Muscle of arm (tissue), 12 donors: ENCODE data around the gene CABCOCO1. TPM values are rescaled to one million over a fixed set of nuclear protein-coding genes. Genes with fewer than 3 reads are reported as not detected.
"Not testable (repeated sequence)": the region's sequence is repeated elsewhere in the genome, so short reads cannot be mapped to it uniquely, and the experiment has no call there.

Experiments used
- DNase-seq: peaks from one replicate; pipeline ENCODE4 v3.0.0-alpha.2; 2013
- polyA plus RNA-seq, 12 donors: library from polyadenylated mRNA; unstranded; fragments of 120-200 nt; gene quantifications; one replicate each; pipeline ENCODE4 v1.2.1, GENCODE V29; 2013; ENCODE audit not compliant: insufficient read length in 12 of 12

Gene CABCOCO1
- polyA plus RNA-seq, 12 donors: 0.24 to 2.8 (median 0.41) TPM; not detected in 3

- no peak for DNase-seq
Observed at GRCh38 chr10:61642150-61642571, 20.6 kb upstream of the CABCOCO1 start.

- DNase-seq: peak; percentile 90
Observed at GRCh38 chr10:61642676-61643075, 20.1 kb upstream of the CABCOCO1 start.

- peak; percentile 86 for DNase-seq
Observed at GRCh38 chr10:61643316-61643751, 19.4 kb upstream of the CABCOCO1 start.

GRCh38 chr10:61653699-61654098 is 9.0 kb upstream of the CABCOCO1 start:
- DNase-seq: no peak

GRCh38 chr10:61655335-61655851 is 7.3 kb upstream of the CABCOCO1 start:
- no peak for DNase-seq

- no peak for DNase-seq
Observed at GRCh38 chr10:61663466-61663865, 737 bp downstream of the CABCOCO1 start.

GRCh38 chr10:61664985-61665384 is 2.3 kb downstream of the CABCOCO1 start:
- DNase-seq: no peak

DNA sequence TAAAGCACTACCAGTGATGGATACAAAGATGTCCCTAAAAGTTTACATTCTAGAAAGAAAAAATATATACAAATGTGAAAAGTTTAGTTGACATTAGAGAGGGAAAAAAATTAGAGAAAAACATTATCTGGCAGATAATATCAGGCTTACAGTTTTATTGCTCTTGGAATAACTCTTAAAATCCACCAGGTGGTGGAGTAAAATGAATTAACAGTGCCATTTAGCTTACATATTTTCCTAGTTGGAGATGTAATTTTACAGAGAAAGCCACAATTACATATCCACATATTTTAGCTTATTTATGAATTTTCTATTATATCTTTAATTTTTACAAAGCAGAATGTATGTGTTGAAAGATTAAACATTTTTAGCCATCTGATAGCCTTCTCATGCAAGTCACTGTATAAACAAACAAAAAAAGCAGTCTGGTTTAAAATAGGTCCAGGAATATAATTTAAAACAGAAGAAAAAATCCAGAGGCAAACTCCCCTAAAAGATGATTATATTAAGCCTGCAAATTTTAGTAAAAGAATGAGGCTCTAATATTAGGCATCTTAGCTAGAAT is 6.5 kb downstream of the CABCOCO1 start:
- DNase-seq: no peak

GRCh38 chr10:61669849-61670248 is 7.1 kb downstream of the CABCOCO1 start:
- no peak for DNase-seq

DNA sequence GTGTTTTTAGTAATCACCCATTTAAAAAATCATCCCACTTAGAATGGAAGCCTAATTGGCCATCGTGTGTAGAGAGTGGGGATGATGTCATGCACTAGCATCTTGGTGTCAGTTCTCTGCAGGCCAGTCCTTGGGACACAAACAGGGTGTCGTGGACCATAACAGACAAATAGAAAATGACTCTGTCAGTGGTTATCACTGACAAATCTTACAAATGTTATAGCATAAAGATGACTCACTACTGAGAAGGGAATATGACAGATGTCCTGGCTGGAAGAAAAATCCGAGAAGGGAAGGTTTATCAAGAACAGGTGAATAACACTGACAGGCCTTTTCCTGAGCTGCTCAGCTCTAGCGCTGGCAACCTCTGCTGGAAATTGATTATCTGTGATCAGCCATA is 10.6 kb downstream of the CABCOCO1 start:
- DNase-seq: no peak

DNA sequence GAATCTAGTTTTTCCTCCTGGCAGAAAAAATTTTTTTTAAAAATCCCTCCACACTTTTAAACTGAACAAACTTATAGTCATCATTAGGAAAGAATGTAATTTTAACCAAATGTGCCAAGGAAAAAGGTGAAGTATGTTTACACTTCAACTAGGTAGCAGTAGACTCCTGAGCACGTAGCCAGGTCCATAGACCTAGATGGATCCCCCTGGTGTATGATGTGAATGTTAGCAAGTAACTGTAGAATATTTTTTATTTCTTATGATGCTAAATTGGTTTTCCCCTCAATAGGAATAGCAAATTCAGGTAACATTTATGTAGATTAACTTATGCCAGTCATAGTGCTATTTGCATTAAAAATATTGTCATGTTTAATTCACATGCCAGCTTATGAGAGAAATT is 19.6 kb downstream of the CABCOCO1 start:
- DNase-seq: no peak

DNA sequence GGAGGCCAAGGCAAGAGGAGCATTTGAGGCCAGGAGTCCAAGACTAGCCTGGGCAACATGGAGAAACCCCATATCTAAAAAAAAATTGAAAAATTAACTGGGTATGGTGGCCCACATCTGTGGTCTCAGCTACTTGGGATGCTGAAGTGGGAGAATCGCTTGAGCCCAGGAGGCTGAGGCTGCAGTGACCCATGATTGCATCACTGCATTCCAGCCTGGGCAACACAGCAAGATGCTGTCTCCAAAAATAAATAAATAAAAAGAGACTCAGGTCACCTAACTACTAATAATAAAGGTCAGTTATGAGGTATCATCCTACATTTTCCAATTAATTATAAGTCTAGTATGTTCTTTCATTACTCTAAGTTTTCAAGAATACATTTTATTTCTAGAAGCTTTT is 20.6 kb downstream of the CABCOCO1 start:
- no peak for DNase-seq

- no peak for DNase-seq
Observed at GRCh38 chr10:61684894-61685507, 22.3 kb downstream of the CABCOCO1 start.

DNA sequence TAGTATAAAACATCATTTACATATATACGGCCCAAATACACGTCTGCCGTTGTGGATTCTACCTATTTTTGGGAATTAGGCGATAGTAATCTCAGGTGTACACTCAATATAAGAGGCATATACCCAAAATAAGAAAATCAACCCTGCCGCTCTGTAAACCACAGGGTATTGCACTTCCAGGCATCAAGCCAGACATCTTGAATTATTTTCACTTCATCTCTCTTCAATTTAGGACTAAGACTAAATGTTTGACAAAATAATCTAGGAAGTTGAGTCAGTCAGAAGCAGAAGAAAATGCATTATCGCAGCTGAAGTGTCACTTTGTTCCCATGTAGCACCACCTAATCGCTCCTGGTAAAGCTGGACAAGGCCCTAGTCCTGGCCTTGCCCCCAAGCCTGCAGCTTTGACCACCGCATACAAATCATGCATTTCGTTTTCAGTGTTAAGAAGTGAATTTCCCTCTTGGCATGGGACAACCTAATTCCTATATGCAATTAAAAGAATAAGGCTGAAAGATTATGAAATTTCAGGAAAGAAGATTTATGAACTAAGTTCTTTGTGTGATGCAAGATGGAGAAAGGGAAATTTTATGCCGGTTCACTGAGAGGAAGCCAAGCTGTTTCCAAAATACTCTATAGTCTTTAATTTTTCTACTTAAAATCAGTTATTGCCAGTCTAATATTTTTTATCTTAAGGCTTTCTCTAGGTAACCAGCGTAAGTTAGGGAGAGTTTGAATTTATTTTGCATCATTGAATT is 26.0 kb downstream of the CABCOCO1 start:
- DNase-seq: no peak

- DNase-seq: not testable (repeated sequence)
Observed at GRCh38 chr10:61691667-61692066, 28.9 kb downstream of the CABCOCO1 start.

DNA sequence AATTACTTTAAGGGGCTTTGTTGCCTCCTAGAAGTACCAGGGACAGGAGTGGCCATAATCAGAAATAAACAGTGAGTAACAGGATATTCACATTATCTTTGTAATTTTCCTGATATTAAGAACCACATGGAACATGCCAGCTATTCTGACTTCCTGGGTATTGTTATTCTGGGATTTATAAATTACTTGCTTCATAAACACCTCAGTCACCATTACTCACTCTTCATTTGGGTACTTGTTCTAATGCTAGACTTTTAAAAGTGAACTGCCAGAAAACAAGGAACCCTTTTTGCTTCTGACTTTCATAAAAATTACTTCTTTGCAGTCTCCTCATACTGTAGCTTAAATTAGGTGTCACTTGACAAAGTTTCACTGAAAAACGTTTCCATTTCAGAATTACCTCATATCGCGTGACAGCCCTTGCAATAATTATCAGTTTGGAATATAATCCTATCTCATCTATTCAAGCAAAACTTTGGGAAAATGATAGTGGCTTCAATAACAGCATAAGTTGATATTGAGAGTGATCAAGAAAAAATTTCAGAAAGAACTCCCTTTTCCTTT is 29.8 kb downstream of the CABCOCO1 start:
- no peak for DNase-seq

DNA sequence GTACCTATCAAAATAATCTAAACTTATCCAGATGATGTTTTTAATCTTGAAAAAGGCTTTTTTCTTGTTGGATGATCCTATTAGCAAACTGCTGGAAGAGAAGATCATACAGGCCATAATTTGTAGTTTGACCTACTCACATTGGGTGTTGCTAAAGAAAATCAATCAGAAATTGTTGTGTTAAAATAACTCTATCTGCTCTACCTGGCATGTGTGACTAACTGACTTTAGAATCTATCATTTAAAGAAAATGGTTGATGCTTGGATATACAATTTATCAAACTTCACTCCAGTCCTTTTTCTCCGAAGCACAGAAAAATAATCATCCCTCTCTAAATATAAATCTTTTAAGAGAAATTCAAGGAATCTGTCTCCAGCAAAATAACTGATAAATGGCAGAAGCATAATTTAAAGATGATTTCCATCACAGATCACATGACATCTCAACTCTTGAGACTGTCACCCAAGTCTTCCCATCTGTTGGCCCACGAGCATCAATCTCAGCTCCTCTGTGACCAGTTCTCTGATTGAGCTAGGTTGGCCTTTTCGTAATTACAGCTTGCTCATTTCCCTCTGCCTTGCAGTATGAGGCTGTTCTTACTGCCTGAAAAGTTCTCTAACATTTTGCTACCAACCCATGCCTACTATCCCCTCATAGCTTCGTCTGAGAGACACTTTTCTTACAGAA is 36.4 kb downstream of the CABCOCO1 start:
- no peak for DNase-seq

GRCh38 chr10:61701055-61701705 is 38.5 kb downstream of the CABCOCO1 start:
- DNase-seq: no peak

DNA sequence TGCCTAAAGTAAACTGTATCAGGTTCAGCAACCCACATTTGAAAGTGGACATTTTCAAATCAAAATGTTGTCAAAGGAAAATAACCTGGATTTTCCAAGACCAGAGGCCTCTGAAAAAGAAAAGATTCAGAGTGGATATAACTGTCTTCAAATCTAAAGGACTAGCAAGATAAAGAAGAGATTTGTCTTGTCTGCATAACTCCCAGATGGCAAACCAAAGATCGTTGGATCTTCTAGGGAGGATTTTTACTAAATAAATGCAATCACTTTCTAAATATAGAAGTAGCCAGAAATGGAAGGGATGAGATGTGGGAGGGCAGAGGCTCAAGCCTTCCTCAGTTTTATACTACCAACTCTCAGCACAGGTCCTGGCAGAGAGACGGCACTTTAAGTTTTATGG is 39.0 kb downstream of the CABCOCO1 start:
- no peak for DNase-seq

DNA sequence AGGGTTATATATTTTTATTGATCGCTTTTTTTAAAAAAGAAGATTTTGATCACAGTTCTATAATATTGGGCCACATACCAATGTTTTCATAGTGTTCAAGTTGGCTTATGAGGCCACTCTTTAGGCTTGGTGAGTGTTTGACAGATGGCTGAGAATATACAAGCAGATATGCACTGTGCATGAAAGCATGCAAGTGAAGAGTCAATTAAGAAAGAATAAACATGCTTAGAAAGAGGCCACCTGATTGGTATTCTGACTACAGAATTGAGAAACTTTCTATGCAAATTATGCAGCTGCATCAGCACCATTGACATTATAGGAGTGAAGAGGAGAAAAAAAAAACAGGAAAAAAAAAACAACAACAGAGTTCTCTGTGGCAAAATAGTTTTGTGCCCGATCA is 39.9 kb downstream of the CABCOCO1 start:
- DNase-seq: no peak

GRCh38 chr10:61705022-61705613 is 42.4 kb downstream of the CABCOCO1 start:
- no peak for DNase-seq
